ENCODE results near the gene PTPRD.

Gene PTPRD

DNA sequence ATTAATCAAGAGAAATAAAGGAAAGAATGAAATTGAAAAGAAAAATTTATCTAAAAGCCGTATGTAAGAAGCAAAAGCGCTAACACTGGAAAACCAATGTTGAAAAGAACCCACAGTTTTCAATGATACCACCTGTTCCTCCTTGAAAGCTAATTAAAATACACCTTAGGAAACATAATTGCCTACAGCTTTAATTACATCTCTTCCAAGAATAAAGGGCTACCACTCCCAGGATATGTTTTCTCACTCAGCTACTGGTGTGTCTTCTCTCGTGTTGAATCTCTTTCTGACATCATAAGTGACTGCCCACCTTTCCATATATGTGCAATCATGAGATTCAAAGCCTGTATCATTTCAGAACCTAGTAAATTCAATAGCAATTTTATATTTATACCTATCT lies 1932.6 kb downstream of the PTPRD start:
- Histone ChIP-seq H3K4me2 (no peak overlapping the region), H4K20me1 (ENCODE audit: insufficient read depth) (no peaks in the 10 kb centered on the region), H3K27me3 (ENCODE audit: insufficient read depth, low read depth) (no peaks in the 10 kb centered on the region), H3K79me2 (ENCODE audit: insufficient read depth, low read depth) (no peaks in the 10 kb centered on the region), H3K4me1 (ENCODE audit: low read depth, poor library complexity, severe bottlenecking) (no peaks in the 10 kb centered on the region), H3K27ac (no peak overlapping the region), H3K4me3 (IDR thresholded peaks at IDR 0.05; ENCODE audit: insufficient read depth, low read depth, low read length) (no peak overlapping the region), H2AFZ (ENCODE audit: low read depth) (no peak overlapping the region), H3K9ac (no peak overlapping the region), H3K36me3 (ENCODE audit: insufficient read depth) (no peaks in the 10 kb centered on the region)
- no peak for TF ChIP-seq CTCF (conservative IDR thresholded peaks at IDR 0.05; ENCODE audit: low read depth, low read length)

GRCh38 chr9:8679371-8679822 lies 1933.4 kb downstream of the PTPRD start:
- no peak for TF ChIP-seq CTCF (conservative IDR thresholded peaks at IDR 0.05; ENCODE audit: low read depth, low read length)
- H3K4me2 ChIP-seq, result no peak overlapping the region
- H3K27ac ChIP-seq, result no peak overlapping the region
- no peak overlapping the region for H3K4me3 ChIP-seq (IDR thresholded peaks at IDR 0.05; ENCODE audit: insufficient read depth, low read depth, low read length)
- H3K36me3 ChIP-seq (ENCODE audit: insufficient read depth), result no peaks in the 10 kb centered on the region
- no peaks in the 10 kb centered on the region for H3K4me1 ChIP-seq (ENCODE audit: low read depth, poor library complexity, severe bottlenecking)
- H3K9ac ChIP-seq, result no peak overlapping the region
- H3K79me2 ChIP-seq (ENCODE audit: insufficient read depth, low read depth), result no peaks in the 10 kb centered on the region
- no peaks in the 10 kb centered on the region for H4K20me1 ChIP-seq (ENCODE audit: insufficient read depth)
- no peaks in the 10 kb centered on the region for H3K27me3 ChIP-seq (ENCODE audit: insufficient read depth, low read depth)
- no peak overlapping the region for H2AFZ ChIP-seq (ENCODE audit: low read depth)

- Histone ChIP-seq H3K27me3 (ENCODE audit: insufficient read depth, low read depth) (no peaks in the 10 kb centered on the region), H3K4me1 (ENCODE audit: low read depth, poor library complexity, severe bottlenecking) (no peaks in the 10 kb centered on the region), H3K4me2 (no peak overlapping the region), H3K9ac (no peak overlapping the region), H3K36me3 (ENCODE audit: insufficient read depth) (no peaks in the 10 kb centered on the region), H3K79me2 (ENCODE audit: insufficient read depth, low read depth) (no peaks in the 10 kb centered on the region), H3K4me3 (IDR thresholded peaks at IDR 0.05; ENCODE audit: insufficient read depth, low read depth, low read length) (no peak overlapping the region), H3K27ac (no peak overlapping the region), H2AFZ (ENCODE audit: low read depth) (no peak overlapping the region), H4K20me1 (ENCODE audit: insufficient read depth) (no peaks in the 10 kb centered on the region)
- no peak for TF ChIP-seq CTCF (conservative IDR thresholded peaks at IDR 0.05; ENCODE audit: low read depth, low read length)
Observed at GRCh38 chr9:8677741-8678140, 1935.1 kb downstream of the PTPRD start.

DNA sequence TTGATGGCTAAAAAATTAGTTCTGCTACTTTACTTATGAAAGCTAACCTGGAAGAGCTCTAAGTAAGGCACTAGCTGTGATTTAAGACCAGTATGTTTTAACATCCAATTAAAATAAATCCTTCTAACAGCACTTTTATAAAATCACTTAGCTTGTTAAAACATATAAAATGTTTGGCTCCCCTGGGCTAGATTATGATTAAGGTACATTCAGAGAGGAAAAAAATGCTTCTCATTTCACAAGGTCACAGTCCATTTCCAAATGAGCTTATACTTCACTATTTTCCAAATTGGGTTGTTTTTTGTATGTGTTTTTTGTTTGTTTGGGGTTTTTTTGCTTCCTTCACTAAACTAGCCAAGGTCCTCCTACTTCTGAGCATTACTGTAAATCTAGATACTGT lies 1938.3 kb downstream of the PTPRD start:
- H3K4me2 ChIP-seq, result no peak overlapping the region
- H3K36me3 ChIP-seq (ENCODE audit: insufficient read depth), result no peaks in the 10 kb centered on the region
- H2AFZ ChIP-seq (ENCODE audit: low read depth), result no peak overlapping the region
- no peaks in the 10 kb centered on the region for H3K4me1 ChIP-seq (ENCODE audit: low read depth, poor library complexity, severe bottlenecking)
- no peaks in the 10 kb centered on the region for H3K27me3 ChIP-seq (ENCODE audit: insufficient read depth, low read depth)
- H3K4me3 ChIP-seq (IDR thresholded peaks at IDR 0.05; ENCODE audit: insufficient read depth, low read depth, low read length), result no peak overlapping the region
- H4K20me1 ChIP-seq (ENCODE audit: insufficient read depth), result no peaks in the 10 kb centered on the region
- TF ChIP-seq CTCF (conservative IDR thresholded peaks at IDR 0.05; ENCODE audit: low read depth, low read length), result no peak
- no peak overlapping the region for H3K27ac ChIP-seq
- no peaks in the 10 kb centered on the region for H3K79me2 ChIP-seq (ENCODE audit: insufficient read depth, low read depth)
- H3K9ac ChIP-seq, result no peak overlapping the region

Measured in KMS-11 (cell line).